Tibial artery (tissue), 4 donors: ENCODE measurements around the gene NEGR1.

Experiments used
- DNase-seq, 2 donors: peaks; one replicate each; pipeline ENCODE4 v3.0.0-alpha.2; 2019
- H3K27ac ChIP-seq, 2 donors: fragments of 200-600 bp; sonication (generic) in 1 of 2; 1 replicate in 1 of 2; 2 replicates in 1 of 2; pipeline ENCODE4 v1.5.1; 2018 to 2019; ENCODE audit warnings: mild to moderate bottlenecking in 1 of 2
- H3K27me3 ChIP-seq, 2 donors: fragments of 200-600 bp; sonication (generic) in 1 of 2; one replicate each; pipeline versions ENCODE4 v1.5.1 to v1.6.0; 2016 to 2019
- H3K36me3 ChIP-seq, 3 donors: fragments of 200-600 bp; sonication (generic) in 2 of 3; one replicate each; pipeline ENCODE4 v1.5.1; 2016 to 2019; ENCODE audit warnings: mild to moderate bottlenecking in 2 of 3
- H3K4me1 ChIP-seq, 4 donors: fragments of 200-600 bp; sonication (generic) in 2 of 4; 1 replicate in 3 of 4; 2 replicates in 1 of 4; pipeline ENCODE4 v1.5.1; 2016 to 2019
- H3K4me3 ChIP-seq, 2 donors: fragments of 200-600 bp; sonication (generic) in 1 of 2; 1 replicate in 1 of 2; 2 replicates in 1 of 2; pipeline ENCODE4 v1.5.1; 2018 to 2019; ENCODE audit warnings: mild to moderate bottlenecking in 2 of 2
- H3K9me3 ChIP-seq, 3 donors: fragments of 200-600 bp; sonication (generic) in 1 of 3; one replicate each; pipeline ENCODE4 v1.5.1; 2016 to 2019
- CTCF ChIP-seq, 2 experiments: fragments of 200-600 bp in 1 of 2; fragments of 450-650 bp in 1 of 2; IDR thresholded peaks; one replicate each; pipeline ENCODE4 v1.5.1; 2017 to 2019; ENCODE audit warnings: antibody characterized with exemption in 2 of 2, mild to moderate bottlenecking in 1 of 2, moderate library complexity in 1 of 2
- intact Hi-C: fragments of 100-400 bp; cut with DNase I; formaldehyde crosslinking; loops from one replicate; pipeline ENCODE4 v1.15.0; 2023; ENCODE audit warnings: low total_unique reads

The NEGR1 gene

DNA sequence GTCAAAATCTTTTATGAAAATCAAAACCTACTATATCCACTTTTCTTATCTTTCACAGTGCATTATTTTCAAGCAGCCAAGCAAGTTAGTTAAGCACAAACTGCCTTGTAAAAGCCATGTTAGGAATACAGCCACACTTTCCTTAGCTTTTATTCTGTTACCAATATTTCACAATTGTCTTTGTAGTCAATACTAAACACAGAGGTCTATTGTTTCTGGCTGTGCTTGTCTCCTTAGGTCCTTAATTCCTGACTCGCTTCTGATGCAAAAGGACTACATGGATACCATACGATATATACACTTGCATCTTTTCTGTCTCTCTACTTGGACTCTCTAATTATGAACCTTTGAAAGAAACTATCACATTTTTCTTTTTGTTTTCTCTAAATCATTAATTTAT lies 331.8 kb downstream of the NEGR1 start:
- no peaks in the 10 kb centered on the region for H3K36me3 ChIP-seq
- no peaks in the 10 kb centered on the region for H3K27me3 ChIP-seq
- no peak overlapping the region for H3K4me3 ChIP-seq
- DNase-seq, result no peak
- no peak overlapping the region for H3K27ac ChIP-seq
- intact Hi-C loops, result no loop called here
- TF ChIP-seq CTCF (IDR thresholded peaks at IDR 0.05), result no peak
- H3K9me3 ChIP-seq, result no peaks in the 10 kb centered on the region
- H3K4me1 ChIP-seq, result no peaks in the 10 kb centered on the region

DNA sequence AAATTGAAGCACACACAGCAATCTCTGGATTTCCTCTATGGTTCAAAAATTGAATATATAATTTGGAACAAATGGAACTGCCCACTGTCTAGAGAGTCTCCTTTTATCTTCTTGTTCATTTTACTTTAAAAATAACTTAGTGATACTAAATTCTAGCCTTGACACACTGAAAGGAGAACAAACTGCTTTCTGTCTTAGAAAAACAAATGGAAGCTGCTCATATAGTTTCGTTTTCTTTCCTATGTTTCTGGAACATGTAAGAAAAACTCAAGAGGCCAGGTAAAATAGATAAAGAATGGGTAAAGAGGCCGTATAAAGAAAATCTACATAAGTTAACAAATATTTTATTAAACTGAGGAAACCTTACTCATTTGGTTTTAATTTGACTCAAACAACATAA lies 332.7 kb downstream of the NEGR1 start:
- TF ChIP-seq CTCF (IDR thresholded peaks at IDR 0.05), result no peak
- intact Hi-C loops, result no loop called here
- Histone ChIP-seq H3K9me3 (no peaks in the 10 kb centered on the region), H3K4me3 (no peak overlapping the region), H3K27ac (no peak overlapping the region), H3K4me1 (no peaks in the 10 kb centered on the region), H3K36me3 (no peaks in the 10 kb centered on the region), H3K27me3 (no peaks in the 10 kb centered on the region)
- no peak for DNase-seq

- Histone ChIP-seq H3K27ac (no peak overlapping the region), H3K36me3 (no peaks in the 10 kb centered on the region), H3K4me1 (no peaks in the 10 kb centered on the region), H3K27me3 (no peaks in the 10 kb centered on the region), H3K4me3 (no peak overlapping the region), H3K9me3 (no peaks in the 10 kb centered on the region)
- intact Hi-C loops, result no loop called here
- no peak for DNase-seq
- TF ChIP-seq CTCF (IDR thresholded peaks at IDR 0.05), result no peak
Observed at GRCh38 chr1:71948561-71948960, 333.8 kb downstream of the NEGR1 start.

DNA sequence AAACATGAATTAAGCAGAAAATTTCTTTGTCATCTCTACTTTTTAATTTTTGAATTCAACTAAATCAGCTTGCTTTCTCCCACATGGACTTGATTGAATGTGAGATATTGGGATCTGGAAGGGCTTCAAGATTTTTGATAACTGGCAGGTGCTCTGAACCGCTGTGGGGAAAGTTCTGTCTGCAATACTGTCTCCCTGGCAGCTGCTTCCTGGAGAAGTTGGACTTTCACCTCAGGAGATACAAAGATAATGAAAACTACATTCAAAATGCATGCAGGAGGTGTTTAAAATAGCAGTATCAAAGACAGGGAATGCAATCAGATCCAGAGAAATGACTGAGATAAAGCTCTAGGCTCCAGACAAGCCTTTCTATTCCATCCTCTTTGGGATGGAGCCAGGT lies 338.3 kb downstream of the NEGR1 start:
- no peak for DNase-seq
- intact Hi-C loops, result no loop called here
- Histone ChIP-seq H3K27ac (no peak overlapping the region), H3K4me1 (no peaks in the 10 kb centered on the region), H3K27me3 (no peaks in the 10 kb centered on the region), H3K4me3 (no peak overlapping the region), H3K36me3 (no peaks in the 10 kb centered on the region), H3K9me3 (no peaks in the 10 kb centered on the region)
- TF ChIP-seq CTCF (IDR thresholded peaks at IDR 0.05), result no peak

DNA sequence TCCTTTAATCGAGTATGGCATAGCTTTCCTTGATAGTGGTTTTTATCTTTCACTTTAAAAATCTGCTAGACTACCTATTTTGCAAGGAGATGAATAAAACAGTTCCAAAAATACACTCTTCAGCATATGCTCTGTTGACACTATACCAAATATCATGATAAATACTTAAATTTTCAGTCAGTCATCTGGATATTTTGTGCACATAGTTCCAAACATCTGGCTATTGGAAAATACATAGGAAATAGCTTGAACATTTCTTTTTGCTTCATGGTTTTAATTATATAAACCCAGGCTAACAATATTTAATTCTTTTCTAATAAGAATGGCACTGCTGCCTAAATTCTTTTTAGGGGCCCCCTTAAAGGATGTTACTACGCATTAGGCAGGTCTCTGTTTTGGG lies 342.1 kb downstream of the NEGR1 start:
- Histone ChIP-seq H3K36me3 (no peaks in the 10 kb centered on the region), H3K27me3 (no peaks in the 10 kb centered on the region), H3K9me3 (no peaks in the 10 kb centered on the region), H3K4me3 (no peak overlapping the region), H3K4me1 (no peaks in the 10 kb centered on the region), H3K27ac (no peak overlapping the region)
- no peak for DNase-seq
- no peak for TF ChIP-seq CTCF (IDR thresholded peaks at IDR 0.05)
- intact Hi-C loops, result no loop called here

- TF ChIP-seq CTCF (IDR thresholded peaks at IDR 0.05), result no peak
- Histone ChIP-seq H3K27me3 (no peaks in the 10 kb centered on the region), H3K36me3 (no peaks in the 10 kb centered on the region), H3K9me3 (no peaks in the 10 kb centered on the region), H3K27ac (no peak overlapping the region), H3K4me3 (no peak overlapping the region), H3K4me1 (no peaks in the 10 kb centered on the region)
- intact Hi-C loops, result no loop called here
- DNase-seq, result no peak
Observed at GRCh38 chr1:71930511-71930910, 351.8 kb downstream of the NEGR1 start.
